Adrenal gland (tissue), 5 donors: ENCODE results near the gene CDH6.

Source experiments
- CTCF ChIP-seq, 6 experiments: fragments of 450-650 bp in 4 of 6; fragments of 200-600 bp in 2 of 6; sonication (generic) in 1 of 6; IDR thresholded peaks; 1 replicate in 5 of 6; 2 replicates in 1 of 6; pipeline versions ENCODE4 v1.5.1 to v1.8.0; 2016 to 2021; ENCODE audit warnings: antibody characterized with exemption in 6 of 6, mild to moderate bottlenecking in 2 of 6, moderate library complexity in 1 of 6
- POLR2A ChIP-seq, 2 donors: fragments of 450-650 bp; IDR thresholded peaks; one replicate each; pipeline ENCODE4 v1.6.1; 2017; ENCODE audit warnings: antibody characterized with exemption in 2 of 2, mild to moderate bottlenecking in 2 of 2, moderate library complexity in 1 of 2
- donor health status: DM: no; HTN: no; CAD: no.

- TF ChIP-seq POLR2A (IDR thresholded peaks at IDR 0.05) = no peak
- TF ChIP-seq CTCF (IDR thresholded peaks at IDR 0.05) = no peak
Measured at GRCh38 chr5:31244921-31245320, 51.4 kb downstream of the CDH6 start.
